HG02938 (cell line): ENCODE data around the gene SLC16A12.

Experiments
- ATAC-seq: cut with Tn5 transposase; IDR thresholded peaks from one replicate; pipeline ENCODE4 v1.9.1; 2021; ENCODE audit warnings: mild to moderate bottlenecking, moderate library complexity; ENCODE audit not compliant: unreplicated experiment

Gene SLC16A12

DNA sequence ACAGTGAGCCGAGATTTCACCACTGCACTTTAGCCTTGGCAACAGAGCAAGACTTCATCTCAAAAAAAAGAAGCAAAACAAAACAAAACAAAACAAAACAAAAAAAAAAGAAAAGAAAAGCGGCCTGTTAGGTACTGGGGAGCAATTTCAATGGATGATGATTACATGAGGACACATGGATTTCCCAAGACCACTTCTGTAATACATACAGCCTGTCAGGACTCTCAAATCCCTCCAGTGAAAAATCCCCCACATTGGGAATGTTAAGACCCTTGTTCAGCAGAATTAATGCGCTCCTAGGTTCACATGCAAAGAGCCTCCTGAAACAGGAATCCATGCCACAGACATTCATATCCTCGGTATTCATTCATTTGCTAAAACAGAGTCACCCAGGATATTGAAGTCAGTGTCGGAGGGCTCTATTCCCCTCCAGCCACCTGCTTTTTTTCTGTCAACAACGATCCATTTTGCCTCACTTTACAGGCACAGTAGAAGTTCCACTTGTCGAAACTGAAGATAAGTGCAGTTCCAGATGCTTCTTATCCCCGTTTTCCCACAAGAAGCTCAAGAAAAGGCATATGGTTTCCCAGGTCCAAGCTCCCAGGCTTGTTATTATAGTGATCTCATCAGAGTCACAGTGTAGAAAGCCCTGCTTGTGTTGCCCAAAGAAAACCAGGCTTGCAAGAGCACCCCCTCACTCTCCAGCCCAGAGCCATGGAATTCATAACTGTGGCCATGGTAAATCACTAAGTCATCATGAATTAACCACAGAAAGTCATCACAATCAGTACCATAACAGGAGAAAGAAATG lies 20.2 kb downstream of the SLC16A12 start:
- ATAC-seq, result no peak

DNA sequence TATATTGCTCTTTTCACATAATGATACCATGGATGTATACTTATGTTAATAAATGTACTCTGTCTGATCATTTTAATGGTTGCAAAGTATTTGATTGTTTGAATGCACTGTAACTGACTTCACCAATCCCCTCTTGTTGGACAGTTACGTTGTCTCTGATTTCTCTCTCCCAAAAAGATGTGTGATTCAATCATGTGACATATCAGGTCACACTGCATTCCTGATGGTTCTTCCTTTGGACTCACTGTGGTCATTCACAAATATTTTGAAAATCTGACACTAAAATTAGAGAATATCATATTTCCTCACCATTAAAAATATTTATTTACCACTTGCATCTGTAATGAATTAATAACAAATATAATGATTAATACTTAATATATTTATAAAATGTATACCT lies 22.2 kb downstream of the SLC16A12 start:
- no peak for ATAC-seq

DNA sequence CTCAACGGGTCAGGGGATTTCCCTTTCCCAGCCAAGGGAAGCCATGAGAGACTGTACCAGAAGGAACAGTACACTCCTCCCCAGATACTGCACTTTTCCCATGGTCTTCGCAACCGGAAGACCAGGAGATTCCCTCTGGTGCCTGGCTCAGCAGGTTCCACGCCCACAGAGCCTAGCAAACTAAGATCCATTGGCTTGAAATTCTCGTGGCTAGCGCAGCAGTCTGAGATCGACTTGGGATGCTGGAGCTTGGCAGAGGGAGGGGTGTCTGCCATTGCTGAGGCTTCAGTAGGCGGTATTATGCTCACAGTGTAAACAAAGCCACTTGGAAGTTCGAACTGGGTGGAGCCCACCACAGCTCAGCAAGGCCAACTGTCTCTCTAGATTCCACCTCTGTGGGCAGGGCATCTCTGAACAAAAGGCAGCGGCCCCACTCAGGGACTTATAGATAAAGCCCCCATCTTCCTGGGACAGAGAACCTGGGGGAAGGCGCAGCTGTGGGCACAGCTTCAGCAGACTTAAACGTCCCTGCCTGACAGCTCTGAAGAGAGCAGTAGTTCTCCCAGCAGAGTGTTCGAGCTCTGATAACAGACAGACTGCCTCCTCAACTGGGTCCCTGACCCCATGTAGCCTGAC lies 29.6 kb downstream of the SLC16A12 start:
- no peak for ATAC-seq

DNA sequence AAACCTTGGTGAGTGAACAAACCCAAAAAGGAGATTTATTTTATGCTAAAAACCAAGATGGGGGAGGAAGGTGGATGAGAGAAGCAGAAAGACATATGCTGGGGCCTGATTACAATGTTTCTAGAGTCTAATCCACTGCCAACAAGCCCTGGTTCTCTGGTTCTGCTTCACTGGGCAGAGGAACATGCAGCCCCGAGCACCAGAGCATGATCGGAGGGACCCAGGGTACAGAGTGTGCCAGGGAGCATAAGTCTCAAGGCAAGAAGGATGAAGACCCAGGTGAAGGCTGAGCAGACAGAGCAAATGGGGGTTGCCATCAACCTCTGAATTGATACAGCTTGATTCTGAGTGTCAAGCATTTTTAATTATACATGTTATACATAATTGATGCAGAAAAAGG lies 30.7 kb downstream of the SLC16A12 start:
- no peak for ATAC-seq

DNA sequence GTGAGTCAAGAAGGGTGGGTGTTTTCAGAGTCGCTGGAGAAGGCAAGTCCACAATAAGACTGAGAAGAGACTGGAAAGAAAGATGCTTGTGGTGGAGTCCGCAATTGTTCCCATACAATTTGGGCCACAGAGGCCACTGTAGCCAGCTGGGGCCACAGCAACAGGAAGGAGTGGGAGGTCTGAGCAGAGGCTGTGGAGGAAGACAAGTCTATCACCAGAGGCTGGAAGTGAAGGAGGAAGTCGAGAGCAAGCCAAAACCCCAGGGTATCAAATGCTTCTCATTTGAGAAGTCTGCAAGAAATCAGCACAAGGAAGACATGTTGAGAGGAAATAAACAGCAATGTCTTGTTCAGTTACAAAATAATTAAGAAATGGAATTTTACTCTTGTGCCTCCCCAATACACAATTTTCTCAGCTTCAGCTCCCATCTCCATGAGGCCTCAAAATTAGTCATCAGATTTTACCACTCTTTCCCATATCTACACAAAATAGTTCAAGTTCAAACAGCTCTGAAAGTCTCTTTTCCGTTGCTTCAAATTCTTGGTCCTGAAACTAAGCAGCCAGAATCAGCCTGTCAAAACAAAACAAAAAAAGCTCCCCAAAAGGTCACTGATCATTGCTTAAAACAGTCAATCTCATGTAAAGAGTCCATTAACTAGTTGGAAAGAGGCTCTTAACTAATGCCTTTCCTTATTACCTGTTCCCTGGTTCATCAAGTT lies 31.6 kb downstream of the SLC16A12 start:
- ATAC-seq, result no peak

DNA sequence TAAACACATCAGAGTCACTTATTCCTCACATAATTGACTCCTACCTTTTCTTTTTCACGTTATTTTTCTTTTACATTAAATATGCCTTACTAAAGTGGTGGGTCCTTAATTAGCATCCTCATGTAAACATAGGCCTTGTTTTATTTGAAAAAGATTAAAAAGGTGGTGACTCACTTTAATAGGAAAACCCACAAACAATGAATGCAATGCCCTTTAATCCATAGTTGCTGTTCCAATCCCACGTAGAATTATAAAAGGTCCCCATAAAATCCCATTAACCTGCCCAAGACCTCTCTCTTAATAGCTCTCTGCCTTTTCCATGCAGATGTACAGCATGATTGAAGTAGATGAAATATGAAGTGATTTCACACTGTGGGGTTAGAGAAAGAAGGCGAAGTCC lies 32.2 kb downstream of the SLC16A12 start:
- ATAC-seq, result no peak

DNA sequence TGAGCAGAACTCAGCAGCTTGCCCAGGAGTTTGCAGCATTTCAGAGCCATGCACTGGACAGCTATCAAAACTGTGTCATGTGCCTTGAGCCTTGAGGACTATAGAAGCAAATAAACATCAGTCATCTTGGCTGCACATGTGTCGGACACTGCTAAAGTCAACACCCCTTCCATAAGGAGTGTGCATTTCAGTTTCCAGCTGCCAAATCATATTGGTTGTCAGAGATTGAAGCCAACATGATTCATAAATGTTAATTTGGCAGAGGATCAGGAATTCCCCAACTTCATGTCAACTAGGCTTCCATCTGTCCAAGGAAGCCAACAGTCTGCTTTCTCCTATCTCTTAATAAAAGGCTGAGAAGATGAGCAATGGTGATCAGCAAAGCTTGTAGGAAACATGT lies 32.8 kb downstream of the SLC16A12 start:
- ATAC-seq, result no peak

DNA sequence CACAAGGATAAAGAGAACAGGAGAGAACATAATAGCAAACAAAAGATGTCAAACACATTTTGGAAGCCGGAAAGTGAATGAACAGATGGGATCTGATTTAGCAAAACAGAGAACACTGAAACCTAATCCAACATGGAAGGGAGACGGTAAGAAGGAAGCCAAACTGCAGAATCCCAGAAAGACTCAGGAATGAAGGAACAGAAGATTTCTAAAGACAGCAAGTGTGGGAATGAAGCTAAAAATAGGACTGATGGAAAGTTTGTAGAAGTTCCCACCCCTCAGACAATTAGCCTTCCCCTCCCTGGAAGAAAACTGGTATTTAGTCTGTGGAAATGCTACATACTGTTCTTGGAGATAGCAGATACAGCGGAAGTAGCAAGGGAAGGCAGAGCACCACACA lies 40.8 kb downstream of the SLC16A12 start:
- no peak for ATAC-seq

DNA sequence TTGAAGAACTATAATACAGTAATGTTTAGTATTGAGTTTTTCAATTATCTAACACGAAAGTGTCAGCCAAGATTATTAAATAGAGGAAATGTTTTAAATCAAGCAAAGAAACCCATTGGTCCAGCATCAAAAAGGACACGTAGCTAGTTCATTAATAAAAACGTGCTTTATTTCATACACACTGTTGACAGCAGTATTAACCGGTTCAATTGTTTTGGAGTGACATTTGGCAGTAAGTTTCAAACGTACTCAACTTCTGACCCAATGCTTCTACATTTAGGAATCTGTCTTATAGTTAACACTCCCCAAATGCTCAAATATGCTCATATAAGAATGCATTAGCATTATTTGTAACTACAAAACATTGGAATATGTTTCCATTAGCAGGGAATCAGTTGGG lies 41.3 kb downstream of the SLC16A12 start:
- ATAC-seq, result no peak

DNA sequence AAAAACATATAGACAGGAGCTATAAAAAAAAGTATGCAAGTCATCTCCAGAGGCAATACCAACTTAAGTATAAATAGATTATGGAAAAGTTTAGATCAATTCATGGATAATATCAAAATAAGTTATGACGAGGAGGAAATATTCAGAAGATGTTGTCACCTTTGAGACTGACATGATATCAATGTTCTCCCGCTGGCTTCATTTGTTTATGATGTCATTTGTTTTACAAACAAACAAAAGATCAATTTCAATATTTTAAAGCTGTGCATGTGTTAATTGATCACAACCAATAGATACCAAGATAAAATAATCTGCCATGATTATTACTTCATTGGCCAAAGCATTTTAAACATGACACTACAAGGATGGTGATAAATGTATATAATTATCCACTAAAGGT lies 43.5 kb downstream of the SLC16A12 start:
- ATAC-seq, result no peak

DNA sequence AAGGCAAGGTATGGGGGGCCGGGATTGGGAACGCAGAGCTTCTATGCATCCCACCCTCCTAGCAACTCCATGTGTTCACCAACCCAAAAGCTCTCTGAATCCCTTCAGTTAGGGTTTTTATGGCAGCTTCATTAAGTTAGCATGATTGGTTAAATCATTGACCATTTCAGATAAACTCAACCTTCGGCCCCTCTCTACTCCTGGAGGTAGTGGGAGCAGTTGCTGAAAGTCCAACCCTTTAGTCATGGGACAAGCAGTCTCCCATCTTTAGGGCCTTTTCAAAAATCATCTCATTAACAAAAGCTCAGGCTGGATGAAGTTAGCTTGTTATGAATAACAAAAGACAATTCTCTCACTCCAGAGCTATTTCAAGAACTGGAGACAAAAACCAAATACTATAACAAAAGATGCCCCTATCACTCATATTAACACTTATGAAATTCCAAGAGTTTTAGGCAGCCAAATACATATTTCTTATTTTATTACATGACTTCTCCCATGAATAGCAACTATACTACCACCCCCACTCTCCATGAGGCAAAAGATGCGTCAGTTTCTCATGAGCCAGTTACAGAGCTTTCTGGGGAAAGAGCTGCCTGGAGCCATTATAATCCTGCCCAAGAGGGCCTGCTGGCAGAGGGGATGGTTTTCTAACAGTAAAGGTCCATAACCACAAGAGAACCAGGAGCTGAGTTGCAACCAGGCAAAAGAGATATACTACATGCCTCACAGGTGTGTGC lies 44.6 kb downstream of the SLC16A12 start:
- no peak for ATAC-seq

DNA sequence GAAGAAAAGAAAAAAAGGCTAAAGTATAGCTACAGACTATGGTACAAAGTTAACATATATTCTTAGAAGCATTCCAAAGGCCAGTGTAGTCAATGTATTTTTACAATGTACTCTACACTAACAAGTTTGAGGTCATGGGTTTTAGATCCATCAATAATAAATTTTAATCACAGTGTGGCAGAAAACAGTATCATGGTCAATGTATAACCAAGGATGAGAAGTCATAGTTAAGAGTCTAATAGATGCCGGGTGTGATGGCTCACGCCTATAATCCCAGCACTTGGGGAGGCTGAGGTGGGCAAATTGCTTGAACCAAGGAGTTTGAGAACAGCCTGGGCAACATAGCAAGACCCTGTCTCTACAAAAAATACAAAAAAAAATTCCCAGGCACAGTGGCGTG lies 53.1 kb downstream of the SLC16A12 start:
- no peak for ATAC-seq

DNA sequence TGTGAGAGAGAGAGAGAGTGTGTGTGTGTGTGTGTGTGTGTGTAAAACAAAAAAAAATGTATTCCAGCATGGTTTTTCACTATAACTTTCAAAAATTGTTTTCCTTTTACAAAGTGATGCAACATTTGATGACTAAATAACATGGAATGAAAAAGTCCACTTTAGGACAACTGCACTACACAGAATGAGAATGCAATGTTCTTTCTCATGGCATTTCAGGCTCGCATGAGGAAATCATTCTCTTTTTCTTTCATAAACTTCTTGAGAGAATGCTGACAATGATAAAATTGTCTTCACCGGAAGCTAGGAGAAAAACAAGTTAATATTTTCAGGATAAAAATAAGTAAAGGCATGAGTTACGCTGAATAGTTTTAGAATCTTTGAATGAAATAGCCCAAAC lies 53.7 kb downstream of the SLC16A12 start:
- ATAC-seq, result no peak

DNA sequence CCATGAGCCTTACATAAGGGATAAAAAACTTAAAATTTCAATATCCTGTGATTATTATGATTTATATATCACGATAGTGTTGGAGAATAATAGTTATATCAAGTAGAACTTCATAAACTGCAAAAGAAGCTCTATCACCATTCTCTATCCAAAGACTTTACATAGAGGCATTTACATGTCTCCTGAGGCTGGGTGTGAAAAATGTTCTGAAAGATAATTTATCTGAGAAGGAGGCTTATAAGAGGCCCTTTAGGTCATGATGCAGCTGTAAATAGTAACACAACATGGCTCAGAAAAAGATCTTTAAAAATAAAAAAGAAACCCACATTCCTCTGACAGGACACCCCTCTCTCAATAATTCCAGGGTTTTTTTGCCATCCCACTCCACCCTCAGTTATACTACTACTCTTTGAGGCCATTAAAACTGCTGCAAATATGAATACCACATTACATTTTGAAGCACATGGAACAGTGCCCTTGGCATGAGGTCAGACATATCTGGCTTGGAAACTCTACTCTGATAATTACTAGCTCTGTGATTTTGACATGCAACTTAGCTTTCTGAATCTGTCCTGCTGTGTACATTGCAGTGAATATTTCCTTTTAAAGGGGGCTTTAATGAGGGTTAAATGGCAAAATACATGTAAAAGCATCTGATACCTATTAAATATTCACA lies 55.5 kb downstream of the SLC16A12 start:
- ATAC-seq, result no peak

DNA sequence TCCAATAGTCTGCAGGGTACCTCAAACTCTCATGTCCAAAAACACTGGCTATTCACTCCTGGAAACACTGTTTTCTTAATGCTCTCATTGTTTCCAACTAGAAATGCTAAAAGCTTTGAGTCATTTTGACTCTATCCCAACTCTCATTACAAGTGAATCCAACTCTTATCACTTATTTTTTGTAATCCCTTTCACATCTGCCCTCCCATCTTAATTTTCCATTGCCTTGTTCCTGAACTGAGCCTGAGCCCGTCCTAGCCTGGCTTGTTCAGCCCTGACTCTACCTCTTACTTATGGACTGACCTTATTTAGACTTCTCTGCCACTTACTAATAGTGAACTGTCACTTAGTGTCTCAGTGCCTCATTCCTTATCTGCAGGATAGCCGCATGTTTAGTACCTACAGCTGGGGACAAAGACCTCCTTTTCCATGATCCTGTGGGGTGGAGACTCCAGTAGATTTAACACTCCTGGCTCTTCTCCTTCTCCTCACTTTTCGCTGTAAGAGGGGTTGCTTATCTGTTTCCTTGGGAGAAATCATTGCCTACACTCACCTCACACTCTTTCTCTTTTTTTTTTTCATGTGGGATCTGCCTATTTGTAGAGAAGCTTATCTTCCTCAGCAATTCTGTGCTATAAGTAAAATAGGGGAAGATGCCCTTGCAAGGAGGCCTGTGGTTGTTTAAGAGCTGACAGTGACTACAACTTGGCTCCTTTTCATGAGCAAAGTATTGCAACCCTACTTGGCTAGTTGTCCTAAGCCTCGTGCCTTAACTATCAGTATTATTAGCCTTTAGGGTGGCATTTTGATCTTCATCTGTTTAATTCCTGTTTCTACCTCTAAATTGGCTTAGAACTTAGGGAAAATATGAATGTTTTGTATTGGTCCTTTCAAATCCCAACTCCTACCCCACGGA lies 56.4 kb downstream of the SLC16A12 start:
- ATAC-seq, result no peak

DNA sequence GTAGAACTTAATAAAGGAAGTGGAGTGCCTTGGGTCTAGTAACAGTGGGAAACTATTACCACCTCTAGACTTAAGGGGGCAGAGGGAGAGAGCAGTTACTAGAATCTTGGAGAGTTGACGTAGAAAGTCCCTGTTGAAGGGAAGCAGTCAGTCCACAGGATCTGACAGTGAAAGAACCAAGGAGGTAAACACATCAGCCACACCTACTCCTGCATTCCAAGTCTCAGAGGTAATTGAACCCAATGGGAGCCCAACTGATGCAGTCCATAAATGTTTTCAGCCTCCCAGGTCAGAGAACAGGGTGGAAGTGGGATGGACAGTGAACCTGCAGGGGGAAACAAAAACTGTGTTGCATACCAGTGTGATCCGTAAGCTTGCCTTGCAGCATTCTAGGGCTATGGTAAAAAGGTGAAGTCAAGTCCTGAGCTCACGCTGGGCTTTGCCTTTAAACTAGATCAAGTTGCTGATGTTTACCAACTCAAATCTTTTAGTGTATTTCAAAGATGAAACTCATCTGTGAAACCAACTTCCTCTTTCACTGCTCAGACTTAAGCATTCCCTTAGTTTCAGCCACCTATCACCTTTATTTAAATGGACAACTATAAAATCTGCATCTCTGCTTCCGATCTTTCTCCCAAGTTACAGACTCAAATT lies 57.2 kb downstream of the SLC16A12 start:
- no peak for ATAC-seq

DNA sequence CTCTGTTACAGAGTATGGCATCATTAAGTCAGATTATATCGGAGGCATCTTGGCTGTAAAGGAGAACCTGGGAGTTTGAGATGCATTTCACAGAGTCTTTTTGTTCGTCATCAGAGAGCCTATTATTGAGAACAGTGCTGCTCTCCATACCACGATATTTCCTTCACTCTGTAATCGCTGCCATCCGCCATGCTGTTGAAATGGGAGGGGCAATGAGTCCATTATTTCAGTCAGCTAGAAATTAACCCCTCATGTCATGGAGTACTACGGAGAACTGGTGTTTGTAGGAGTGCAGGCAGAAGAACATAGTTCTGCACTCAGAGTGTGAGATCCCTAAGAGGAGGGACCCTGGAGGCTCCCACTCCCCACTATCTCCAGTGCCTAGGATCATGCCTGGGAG lies 59.2 kb downstream of the SLC16A12 start:
- no peak for ATAC-seq

DNA sequence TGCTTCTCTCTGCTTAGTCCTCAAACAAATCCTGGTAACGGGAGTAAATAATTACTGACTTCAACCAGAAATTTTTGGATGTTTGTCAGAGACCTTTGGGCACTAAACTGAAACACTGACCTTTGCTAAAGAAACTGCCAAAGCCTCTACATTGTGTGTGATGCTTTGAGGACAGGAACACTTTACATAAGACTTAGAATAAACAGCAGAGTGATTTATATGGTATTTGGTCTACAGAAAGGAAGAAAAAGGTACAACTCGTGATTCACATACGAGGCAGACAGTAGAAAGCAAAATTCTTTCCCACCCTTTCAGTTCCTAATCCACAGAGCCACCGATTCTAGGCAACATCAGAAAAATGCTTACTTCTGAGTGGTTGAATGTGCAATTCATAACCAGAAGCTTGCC lies 59.8 kb downstream of the SLC16A12 start:
- no peak for ATAC-seq

DNA sequence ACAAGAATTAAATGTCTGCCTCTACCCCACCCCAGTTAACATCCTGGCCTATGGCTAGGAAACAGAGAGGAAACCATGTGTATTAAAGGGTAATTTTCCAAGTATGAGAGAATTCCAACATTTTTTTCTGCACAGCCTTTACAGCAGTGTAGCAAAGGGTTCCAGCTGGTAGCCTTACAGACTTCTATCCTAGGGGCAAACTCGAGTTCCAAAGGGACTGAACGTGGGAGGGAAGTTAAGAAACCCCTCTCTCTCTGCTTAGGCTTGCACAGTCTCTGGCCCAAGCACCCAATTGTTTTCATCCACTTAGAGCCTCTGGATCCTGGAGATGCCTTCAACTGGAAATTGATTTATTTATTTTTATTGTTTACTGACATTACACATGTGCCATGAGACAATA lies 60.3 kb downstream of the SLC16A12 start:
- ATAC-seq, result no peak
